ENCODE measurements around the gene ARPC2. TPM values are rescaled to one million over a fixed set of nuclear protein-coding genes. Genes with fewer than 3 reads are reported as not detected.

The ARPC2 gene
- total RNA-seq, 5 donors from 2014 or later (not counting 1 experiment from before 2014, with no cell fraction given) = 347 to 487 (median 390) TPM

GRCh38 chr2:218256612-218257350 lies 39.8 kb downstream of the ARPC2 start:
- Mint-ChIP-seq H3K27me3 (no peaks in the 10 kb centered on the region), H3K4me1 (peaks cover 13 to 33% (median 19%) of the 10 kb centered on the region in 3 donors), H3K4me3 (no peak overlapping the region), H3K27ac (peak overlapping the region; percentile 82 to 92), H3K9me3 (no peaks in the 10 kb centered on the region), H3K36me3 (peaks cover 27% of the 10 kb centered on the region)
- Histone ChIP-seq H3K9me3 (no peaks in the 10 kb centered on the region), H3K27ac (ENCODE audit: low read length) (peak overlapping the region; percentile 66), H3K4me1 (ENCODE audit: control insufficient read depth in 1 of 2, extremely low read depth in 1 of 2, insufficient read depth in 2 of 2, low read length in 2 of 2) (peaks cover 2 to 28% of the 10 kb centered on the region in 2 experiments), H3K36me3 (ENCODE audit: control insufficient read depth in 2 of 2, extremely low read depth in 1 of 2, insufficient read depth in 1 of 2, low read length in 1 of 2) (peaks cover 13 to 47% of the 10 kb centered on the region in 2 donors), H3K4me3 (ENCODE audit: control insufficient read depth in 1 of 2, extremely low read depth in 1 of 2, low read length in 1 of 2) (no peak overlapping the region), H3K27me3 (replicated peaks in 1 of 2; ENCODE audit: control insufficient read depth in 2 of 2, extremely low read depth in 1 of 2, insufficient read depth in 2 of 2, low read length in 1 of 2) (no peaks in the 10 kb centered on the region)
- DNase-seq = no peak
- ATAC-seq (replicated peaks in 1 of 4) = peak in 2 of 4 experiments; percentile 6 to 8
- POLR2A ChIA-PET = no interaction called here
- CTCF ChIA-PET = interaction anchor here (0.6 to 2.0 kb wide), 16 partner anchors 9 to 415 kb away, joined by 3 to 8 read pairs (median 4); partner anchors contain the start of genes AAMP (in 1 of the 2), CXCR1 (in 1 of the 2), PNKD (in 1 of the 2) and RNF25 (in 1 of the 2)
- 90% methylated on average over 10 of the region's 13 CpGs for WGBS (ENCODE audit: insufficient coverage)

- peak overlapping the region; percentile 32 to 45 (median 39) for H3K4me3 Mint-ChIP-seq
- peaks cover 7 to 39% of the 10 kb centered on the region in 2 donors for H3K36me3 ChIP-seq (ENCODE audit: control insufficient read depth in 2 of 2, extremely low read depth in 1 of 2, insufficient read depth in 1 of 2, low read length in 1 of 2)
- WGBS (ENCODE audit: insufficient coverage) = 22% methylated on average over 8 of the region's 8 CpGs
- H3K4me1 ChIP-seq (ENCODE audit: control insufficient read depth in 1 of 2, extremely low read depth in 1 of 2, insufficient read depth in 2 of 2, low read length in 2 of 2) = peaks cover 2 to 28% of the 10 kb centered on the region in 2 experiments
- DNase-seq = peak; percentile 20 to 82 (median 61)
- CTCF ChIA-PET = interaction anchor here (0.6 to 2.0 kb wide), 16 partner anchors 10 to 414 kb away, joined by 3 to 8 read pairs (median 4); partner anchors contain the start of genes AAMP (in 1 of the 2), CXCR1 (in 1 of the 2), PNKD (in 1 of the 2) and RNF25 (in 1 of the 2)
- ATAC-seq (replicated peaks in 1 of 4) = peak; percentile 62 to 66 (median 63)
- H3K27me3 ChIP-seq (replicated peaks in 1 of 2; ENCODE audit: control insufficient read depth in 2 of 2, extremely low read depth in 1 of 2, insufficient read depth in 2 of 2, low read length in 1 of 2) = no peaks in the 10 kb centered on the region
- peak overlapping the region; percentile 66 for H3K27ac ChIP-seq (ENCODE audit: low read length)
- H3K4me1 Mint-ChIP-seq = peaks cover 13 to 33% (median 19%) of the 10 kb centered on the region in 3 donors
- no peaks in the 10 kb centered on the region for H3K9me3 Mint-ChIP-seq
- no peak overlapping the region for H3K4me3 ChIP-seq (ENCODE audit: control insufficient read depth in 1 of 2, extremely low read depth in 1 of 2, low read length in 1 of 2)
- H3K27ac Mint-ChIP-seq = peak overlapping the region; percentile 82 to 92
- H3K9me3 ChIP-seq = no peaks in the 10 kb centered on the region
- H3K36me3 Mint-ChIP-seq = peaks cover 23% of the 10 kb centered on the region
- POLR2A ChIA-PET = no interaction called here
- no peaks in the 10 kb centered on the region for H3K27me3 Mint-ChIP-seq
Observed at GRCh38 chr2:218257390-218257981, 40.5 kb downstream of the ARPC2 start.

DNA sequence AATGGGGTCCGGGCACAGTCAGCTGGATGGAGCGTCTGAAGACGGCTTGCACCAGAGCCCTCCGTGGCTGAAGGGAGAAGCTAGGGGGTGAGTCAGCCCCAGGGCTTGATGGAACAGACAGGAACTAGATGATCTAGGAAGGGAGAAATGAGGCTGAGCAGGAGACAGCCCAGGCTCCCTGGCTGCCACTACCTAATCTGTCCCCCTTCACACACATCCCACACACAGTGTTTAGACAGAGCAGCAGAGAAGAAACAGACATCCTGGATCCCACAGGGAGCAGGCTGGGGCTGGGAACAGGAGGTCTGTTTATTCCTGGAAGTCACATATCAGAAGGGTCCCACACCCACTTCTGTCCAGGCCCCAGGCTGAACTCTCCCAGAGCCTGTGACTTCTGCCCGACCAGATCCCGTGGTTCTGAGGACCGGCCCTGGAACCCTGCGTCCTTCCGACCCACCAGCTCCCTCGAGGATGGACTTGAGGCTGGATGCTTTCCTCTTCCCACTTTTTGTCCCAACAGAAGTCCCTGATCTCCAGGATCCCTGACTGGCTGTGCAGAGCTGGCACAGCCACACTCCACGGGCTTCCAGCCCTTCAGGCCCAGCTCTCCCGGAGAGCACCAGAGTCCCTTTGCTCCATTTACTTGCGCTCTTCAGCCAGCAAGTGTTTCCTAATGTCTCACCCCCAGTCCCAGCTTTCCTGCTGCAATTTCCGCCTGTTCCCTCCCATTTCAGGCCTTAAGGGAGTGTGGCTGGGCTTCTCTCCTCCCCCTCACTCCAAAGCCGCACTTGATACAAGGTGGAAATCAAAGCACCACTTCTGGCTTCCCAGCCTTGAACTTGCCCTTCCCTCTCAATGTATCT lies 42.3 kb downstream of the ARPC2 start:
- POLR2A ChIA-PET = interaction anchor here (0.5 to 1.0 kb wide), 3 partner anchors 8 to 38 kb away, joined by 3 read pairs; no protein-coding TSS in a partner anchor
- H3K4me1 ChIP-seq (ENCODE audit: control insufficient read depth in 1 of 2, extremely low read depth in 1 of 2, insufficient read depth in 2 of 2, low read length in 2 of 2) = peaks cover 2 to 36% of the 10 kb centered on the region in 2 experiments

DNA sequence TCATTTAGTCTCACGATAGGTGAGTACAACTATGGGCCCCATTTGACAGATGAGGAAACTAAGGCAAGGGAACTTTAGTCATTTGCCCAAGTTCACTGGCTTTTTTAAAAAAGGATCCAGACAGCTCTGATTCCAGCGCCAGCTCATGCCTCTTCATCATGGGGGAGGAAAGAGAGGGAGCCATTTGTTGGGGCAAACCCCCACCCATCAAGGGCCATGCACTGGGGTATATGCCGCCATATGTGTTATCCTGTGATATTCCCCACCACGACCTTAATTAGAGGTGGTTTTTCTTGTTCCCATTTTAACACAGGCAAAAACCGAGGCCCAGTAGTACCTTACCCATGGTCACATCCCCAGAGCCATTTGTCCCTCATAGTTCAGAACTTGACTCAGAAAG lies 43.2 kb downstream of the ARPC2 start:
- Histone ChIP-seq H3K4me3 (ENCODE audit: control insufficient read depth in 1 of 2, extremely low read depth in 1 of 2, low read length in 1 of 2) (no peak overlapping the region), H3K4me1 (ENCODE audit: control insufficient read depth in 1 of 2, extremely low read depth in 1 of 2, insufficient read depth in 2 of 2, low read length in 2 of 2) (peaks cover 2 to 43% of the 10 kb centered on the region in 2 experiments), H3K27me3 (replicated peaks in 1 of 2; ENCODE audit: control insufficient read depth in 2 of 2, extremely low read depth in 1 of 2, insufficient read depth in 2 of 2, low read length in 1 of 2) (no peaks in the 10 kb centered on the region), H3K36me3 (ENCODE audit: control insufficient read depth in 2 of 2, extremely low read depth in 1 of 2, insufficient read depth in 1 of 2, low read length in 1 of 2) (peaks cover 18 to 31% of the 10 kb centered on the region in 2 donors), H3K9me3 (no peaks in the 10 kb centered on the region), H3K27ac (ENCODE audit: low read length) (no peak overlapping the region)
- H3K4me3 Mint-ChIP-seq = no peak overlapping the region
- no peaks in the 10 kb centered on the region for H3K27me3 Mint-ChIP-seq
- H3K4me1 Mint-ChIP-seq = peaks cover 15 to 37% (median 19%) of the 10 kb centered on the region in 3 donors
- ATAC-seq (replicated peaks in 1 of 4) (no peak), DNase-seq (no peak)
- no peaks in the 10 kb centered on the region for H3K9me3 Mint-ChIP-seq
- 100% methylated on average over 2 of the region's 5 CpGs for WGBS (ENCODE audit: insufficient coverage)
- H3K27ac Mint-ChIP-seq = peak overlapping the region; percentile 52 to 53
- H3K36me3 Mint-ChIP-seq = peaks cover 10% of the 10 kb centered on the region
- CTCF ChIA-PET = interaction anchor here in 1 of 2 donors (0.6 to 1.4 kb wide), 2 partner anchors 10 to 15 kb away, joined by 3 to 4 read pairs; partner anchors contain the start of genes AAMP and PNKD
- POLR2A ChIA-PET = no interaction called here

More for the DNA sequence above, 42.3 kb downstream of the ARPC2 start:
- no peak overlapping the region for H3K4me3 ChIP-seq (ENCODE audit: control insufficient read depth in 1 of 2, extremely low read depth in 1 of 2, low read length in 1 of 2)
- CTCF ChIA-PET = interaction anchor here in 1 of 2 donors (1.4 kb wide), 1 partner anchor 11 kb away, joined by 4 read pairs; the partner anchor contains the start of genes AAMP and PNKD
- Mint-ChIP-seq H3K36me3 (peaks cover 15% of the 10 kb centered on the region), H3K9me3 (no peaks in the 10 kb centered on the region), H3K27me3 (no peaks in the 10 kb centered on the region), H3K4me1 (peaks cover 13 to 38% (median 19%) of the 10 kb centered on the region in 3 donors), H3K4me3 (no peak overlapping the region), H3K27ac (peak overlapping the region; percentile 52 to 53)
- H3K36me3 ChIP-seq (ENCODE audit: control insufficient read depth in 2 of 2, extremely low read depth in 1 of 2, insufficient read depth in 1 of 2, low read length in 1 of 2) = peaks cover 11 to 31% of the 10 kb centered on the region in 2 donors
- H3K9me3 ChIP-seq = no peaks in the 10 kb centered on the region
- WGBS (ENCODE audit: insufficient coverage) = 88% methylated on average over 12 of the region's 15 CpGs
- no peak overlapping the region for H3K27ac ChIP-seq (ENCODE audit: low read length)
- no peak for DNase-seq
- ATAC-seq (replicated peaks in 1 of 4) = no peak
- no peaks in the 10 kb centered on the region for H3K27me3 ChIP-seq (replicated peaks in 1 of 2; ENCODE audit: control insufficient read depth in 2 of 2, extremely low read depth in 1 of 2, insufficient read depth in 2 of 2, low read length in 1 of 2)

GRCh38 chr2:218260742-218261422 lies 43.9 kb downstream of the ARPC2 start, which contains the start of gene GPBAR1:
TSS of gene GPBAR1 (plus strand) at chr2:218261015. CDS start at chr2:218262725, 1,710 bp downstream.
- H3K27me3 Mint-ChIP-seq = no peaks in the 10 kb centered on the region
- peaks cover 12% of the 10 kb centered on the region for H3K36me3 Mint-ChIP-seq
- 95% methylated on average over 6 of the region's 10 CpGs for WGBS (ENCODE audit: insufficient coverage)
- peaks cover 19 to 37% (median 19%) of the 10 kb centered on the region in 3 donors for H3K4me1 Mint-ChIP-seq
- no peaks in the 10 kb centered on the region for H3K27me3 ChIP-seq (replicated peaks in 1 of 2; ENCODE audit: control insufficient read depth in 2 of 2, extremely low read depth in 1 of 2, insufficient read depth in 2 of 2, low read length in 1 of 2)
- DNase-seq = no peak
- no peak within 1 kb of the TSS for H3K4me3 ChIP-seq (ENCODE audit: control insufficient read depth in 1 of 2, extremely low read depth in 1 of 2, low read length in 1 of 2)
- no peaks in the 10 kb centered on the region for H3K9me3 Mint-ChIP-seq
- H3K36me3 ChIP-seq (ENCODE audit: control insufficient read depth in 2 of 2, extremely low read depth in 1 of 2, insufficient read depth in 1 of 2, low read length in 1 of 2) = peaks cover 18 to 31% of the 10 kb centered on the region in 2 donors
- no peak within 1 kb of the TSS for H3K4me3 Mint-ChIP-seq
- H3K4me1 ChIP-seq (ENCODE audit: control insufficient read depth in 1 of 2, extremely low read depth in 1 of 2, insufficient read depth in 2 of 2, low read length in 2 of 2) = peaks cover 2 to 46% of the 10 kb centered on the region in 2 experiments
- H3K9me3 ChIP-seq = no peaks in the 10 kb centered on the region
- no peak within 1 kb of the TSS for H3K27ac ChIP-seq (ENCODE audit: low read length)
- no peak for ATAC-seq (replicated peaks in 1 of 4)
- ChIA-PET POLR2A (interaction anchor here in 1 of 2 donors (0.6 kb wide), 1 partner anchor 61 kb away, joined by 5 read pairs; no protein-coding TSS in a partner anchor), CTCF (interaction anchor here (0.5 to 0.6 kb wide), 2 partner anchors 15 to 36 kb away, joined by 3 read pairs; no protein-coding TSS in a partner anchor)
- peak within 1 kb of the TSS; percentile 52 to 53 for H3K27ac Mint-ChIP-seq

Measured in T-cell (primary cell).